GM23338 (cell line): ENCODE data around the gene THADA. TPM values are rescaled to one million over a fixed set of nuclear protein-coding genes. Genes with fewer than 3 reads are reported as not detected.

Experiments used
- ATAC-seq: fragments of 200-7000 bp; cut with Tn5 transposase; 3 replicates; pipeline ENCODE4 v1.9.1; 2020
- DNase-seq: peaks from one replicate; pipeline ENCODE4 v3.0.0-alpha.2; 2015; ENCODE audit warnings: low spot score
- H2AFZ ChIP-seq: fragments of 200-600 bp; sonication (generic); 2 replicates; pipeline ENCODE4 v1.8.0; 2016; ENCODE audit warnings: antibody characterized with exemption, mild to moderate bottlenecking, moderate library complexity
- H3F3A ChIP-seq: fragments of 200-600 bp; sonication (generic); replicated peaks from 2 replicates; pipeline ENCODE4 v1.8.0; 2017; ENCODE audit warnings: antibody characterized with exemption, mixed run types, low read depth
- H3K27ac ChIP-seq: fragments of 200-600 bp; sonication (generic); 2 replicates; pipeline ENCODE4 v1.6.1; 2016; ENCODE audit warnings: low read depth
- H3K27me3 ChIP-seq: fragments of 200-600 bp; sonication (generic); 2 replicates; pipeline ENCODE4 v1.8.0; 2016; ENCODE audit warnings: mild to moderate bottlenecking, mixed run types, moderate library complexity; ENCODE audit not compliant: insufficient read depth
- H3K36me3 ChIP-seq: fragments of 200-600 bp; sonication (generic); 2 replicates; pipeline ENCODE4 v1.8.0; 2016; ENCODE audit warnings: mild to moderate bottlenecking; ENCODE audit not compliant: insufficient read depth
- H3K4me1 ChIP-seq: fragments of 200-600 bp; sonication (generic); 2 replicates; pipeline ENCODE4 v1.8.0; 2016; ENCODE audit warnings: mild to moderate bottlenecking, moderate library complexity; ENCODE audit not compliant: insufficient read depth
- H3K4me2 ChIP-seq: fragments of 200-600 bp; sonication (generic); 2 replicates; pipeline ENCODE4 v1.7.1; 2017; ENCODE audit warnings: mixed run types
- H3K4me3 ChIP-seq: fragments of 200-600 bp; sonication (generic); 2 replicates; pipeline ENCODE4 v1.6.1; 2016; ENCODE audit warnings: mixed run types
- H3K79me2 ChIP-seq: fragments of 200-600 bp; sonication (generic); replicated peaks from 2 replicates; pipeline ENCODE4 v1.8.0; 2017; ENCODE audit warnings: mild to moderate bottlenecking; ENCODE audit not compliant: insufficient read depth
- H3K9me2 ChIP-seq: fragments of 200-600 bp; sonication (generic); 2 replicates; pipeline ENCODE4 v1.8.0; 2017; ENCODE audit not compliant: insufficient read depth
- H4K20me1 ChIP-seq: fragments of 200-600 bp; sonication (generic); replicated peaks from 2 replicates; pipeline ENCODE4 v1.8.0; 2017; ENCODE audit warnings: mild to moderate bottlenecking; ENCODE audit not compliant: insufficient read depth
- H3K27ac Mint-ChIP-seq: 2 replicates; pipeline ENCODE4 v1.8.0; 2020; ENCODE audit warnings: inconsistent platforms, mild to moderate bottlenecking, moderate library complexity, mixed read lengths
- H3K27me3 Mint-ChIP-seq: 3 replicates; pipeline ENCODE4 v1.8.0; 2022; ENCODE audit warnings: low read depth, mild to moderate bottlenecking, moderate library complexity, mixed read lengths, inconsistent platforms; ENCODE audit not compliant: insufficient read depth, poor library complexity
- H3K36me3 Mint-ChIP-seq: 3 replicates; pipeline ENCODE4 v1.8.0; 2021; ENCODE audit warnings: low read depth, mild to moderate bottlenecking, inconsistent platforms, moderate library complexity, mixed read lengths
- H3K4me1 Mint-ChIP-seq: 3 replicates; pipeline ENCODE4 v1.8.0; 2020; ENCODE audit warnings: mild to moderate bottlenecking, inconsistent platforms, mixed read lengths
- H3K4me3 Mint-ChIP-seq: 3 replicates; pipeline ENCODE4 v1.8.0; 2021; ENCODE audit warnings: moderate library complexity, mild to moderate bottlenecking, inconsistent platforms, mixed read lengths
- H3K9me3 Mint-ChIP-seq: 3 replicates; pipeline ENCODE4 v1.8.0; 2020; ENCODE audit warnings: moderate library complexity, mild to moderate bottlenecking, inconsistent platforms, mixed read lengths
- CREB1 ChIP-seq: fragments of 250-450 bp; sonication (Bioruptor Pico); IDR thresholded peaks from 2 replicates; pipeline ENCODE4 v1.5.0; 2020; ENCODE audit warnings: low read depth, mild to moderate bottlenecking, moderate library complexity
- CTCF ChIP-seq, 2 experiments: fragments of 200-600 bp in 1 of 2; sonication (generic) in 1 of 2; conservative IDR thresholded peaks; 2 replicates each; pipeline versions ENCODE4 v1.5.1 to v1.6.1; 2016 to 2017; ENCODE audit warnings: antibody characterized with exemption in 2 of 2, low read depth in 2 of 2, mild to moderate bottlenecking in 2 of 2, moderate library complexity in 1 of 2
- ETS1 ChIP-seq: IDR thresholded peaks from 2 replicates; pipeline ENCODE4 v1.6.1; 2016; ENCODE audit warnings: antibody characterized with exemption
- EZH2 ChIP-seq: fragments of 200-600 bp; sonication (generic); IDR thresholded peaks from one replicate; pipeline ENCODE4 v1.8.0; 2017; ENCODE audit warnings: antibody characterized with exemption, mild to moderate bottlenecking, low read depth; ENCODE audit not compliant: unreplicated experiment
- EZH2phosphoT487 ChIP-seq: fragments of 200-600 bp; sonication (generic); IDR thresholded peaks from one replicate; pipeline ENCODE4 v1.8.1; 2018; ENCODE audit warnings: antibody characterized with exemption; ENCODE audit not compliant: unreplicated experiment
- JUNB ChIP-seq: IDR thresholded peaks from one replicate; pipeline ENCODE4 v1.6.1; 2016; ENCODE audit warnings: antibody characterized with exemption; ENCODE audit not compliant: unreplicated experiment
- NANOG ChIP-seq: IDR thresholded peaks from 2 replicates; pipeline ENCODE4 v1.6.1; 2016; ENCODE audit warnings: antibody characterized with exemption, borderline replicate concordance
- POLR2AphosphoS5 ChIP-seq: IDR thresholded peaks from 2 replicates; pipeline ENCODE4 v1.6.1; 2016; ENCODE audit warnings: antibody characterized with exemption, low read depth
- REST ChIP-seq: IDR thresholded peaks from one replicate; pipeline ENCODE4 v1.6.1; 2018; ENCODE audit warnings: antibody characterized with exemption; ENCODE audit not compliant: unreplicated experiment
- ZNF331 ChIP-seq: fragments of 250-450 bp; sonication (Bioruptor Pico); IDR thresholded peaks from 2 replicates; pipeline ENCODE4 v1.5.0; 2020; ENCODE audit warnings: low read depth, mild to moderate bottlenecking, moderate library complexity
- polyA plus RNA-seq: library from polyadenylated mRNA; unstranded; fragments of >200 nt; fragmentation: Nextera tagmentation; extraction: Ambion mirVana; gene quantifications from 2 replicates; pipeline ENCODE4 v1.2.1, GENCODE V29; 2016
- total RNA-seq: library from RNA; depleted of rRNA; stranded (reverse); fragments of >200 nt; shearing (Covaris generic); gene quantifications from 2 replicates; pipeline ENCODE4 v1.2.3, GENCODE V29; 2014

THADA gene
- total and polyA plus RNA-seq, 2 experiments from 2014 or later: 17.0 to 30.7 TPM

GRCh38 chr2:43368483-43369385, 227.1 kb downstream of the THADA start:
- Histone ChIP-seq H3K9me2 (no peaks in the 10 kb centered on the region), H3K27me3 (no peaks in the 10 kb centered on the region), H3F3A (no peaks in the 10 kb centered on the region), H3K79me2 (no peaks in the 10 kb centered on the region), H4K20me1 (no peaks in the 10 kb centered on the region), H3K4me2 (no peak overlapping the region), H2AFZ (no peak overlapping the region), H3K36me3 (no peaks in the 10 kb centered on the region), H3K4me3 (no peak overlapping the region), H3K4me1 (peaks cover 17% of the 10 kb centered on the region; the same call in 1 of the 2 replicates), H3K27ac (no peak overlapping the region)
- no peak for TF ChIP-seq EZH2phosphoT487
- TF ChIP-seq JUNB: no peak
- TF ChIP-seq REST: no peak
- TF ChIP-seq CTCF (conservative IDR thresholded peaks at IDR 0.05; ENCODE audit: low read depth in 2 of 2): no peak
- no peak for TF ChIP-seq EZH2
- no peak for TF ChIP-seq POLR2AphosphoS5
- TF ChIP-seq CREB1 (CRISPR knock-in tag): no peak
- no peak for TF ChIP-seq ETS1
- no peak for TF ChIP-seq NANOG
- no peak for TF ChIP-seq ZNF331
- no peaks in the 10 kb centered on the region for H3K36me3 Mint-ChIP-seq
- ATAC-seq (no peak), DNase-seq (no peak)
- no peak overlapping the region for H3K4me3 Mint-ChIP-seq
- H3K27me3 Mint-ChIP-seq: peaks cover 3% of the 10 kb centered on the region
- peaks cover 20% of the 10 kb centered on the region; the same call in 2 of the 3 replicates for H3K4me1 Mint-ChIP-seq
- no peaks in the 10 kb centered on the region for H3K9me3 Mint-ChIP-seq
- H3K27ac Mint-ChIP-seq: no peak overlapping the region
